Thyroid gland (tissue), 4 donors: Measurements from ENCODE around the gene NXNL1. TPM values are rescaled to one million over a fixed set of nuclear protein-coding genes. Genes with fewer than 3 reads are reported as not detected.

Experiments used
- DNase-seq, 2 donors: peaks; one replicate each; pipeline ENCODE4 v3.0.0-alpha.2; 2019
- H3K27ac ChIP-seq, 3 donors: fragments of 200-600 bp; sonication (generic); 1 replicate in 2 of 3; 2 replicates in 1 of 3; pipeline ENCODE4 v1.5.1; 2016 to 2019; ENCODE audit warnings: mild to moderate bottlenecking in 1 of 3, moderate library complexity in 1 of 3
- H3K27me3 ChIP-seq: fragments of 200-600 bp; sonication (generic); one replicate; pipeline ENCODE4 v1.5.1; 2019
- H3K36me3 ChIP-seq, 2 donors: fragments of 200-600 bp; sonication (generic); one replicate each; pipeline ENCODE4 v1.5.1; 2016 to 2019
- H3K4me1 ChIP-seq, 2 donors: fragments of 200-600 bp; sonication (generic); one replicate each; pipeline ENCODE4 v1.5.1; 2017 to 2019
- H3K4me3 ChIP-seq, 3 donors: fragments of 200-600 bp; sonication (generic); replicated peaks in 1 of 3; 1 replicate in 2 of 3; 2 replicates in 1 of 3; pipeline ENCODE4 v1.5.1; 2016; ENCODE audit warnings: mild to moderate bottlenecking in 1 of 3
- H3K9me3 ChIP-seq: fragments of 200-600 bp; sonication (generic); one replicate; pipeline ENCODE4 v1.5.1; 2017
- CTCF ChIP-seq, 6 experiments: fragments of 200-600 bp in 3 of 6; fragments of 450-650 bp in 3 of 6; sonication (generic) in 3 of 6; IDR thresholded peaks; one replicate each; pipeline ENCODE4 v1.5.1; 2016 to 2019; ENCODE audit warnings: antibody characterized with exemption in 6 of 6, mild to moderate bottlenecking in 2 of 6, inconsistent platforms in 1 of 6, moderate library complexity in 1 of 6
- POLR2A ChIP-seq, 2 donors: fragments of 450-650 bp; IDR thresholded peaks; one replicate each; pipeline ENCODE4 v1.6.1; 2017; ENCODE audit warnings: antibody characterized with exemption in 2 of 2, mild to moderate bottlenecking in 2 of 2, moderate library complexity in 1 of 2
- WGBS, 2 donors: methylation state at CpG; one replicate each; pipeline ENCODE4 v1.1.5; 2017; 5-methylcytosine and 5-hydroxymethylcytosine counted together
- intact Hi-C: fragments of 100-400 bp; cut with DNase I; formaldehyde crosslinking; loops from one replicate; pipeline ENCODE4 v1.15.1; 2023
- total RNA-seq, 4 donors: library from RNA; depleted of rRNA; stranded (reverse); fragments of >200 nt; gene quantifications; one replicate each; pipeline ENCODE4 v1.2.3, GENCODE V29; 2016

NXNL1 gene
- total RNA-seq, 4 donors from 2014 or later: not detected

- no peak overlapping the region for H3K4me3 ChIP-seq
- no peaks in the 10 kb centered on the region for H3K9me3 ChIP-seq
- no peak overlapping the region for H3K27ac ChIP-seq
- H3K36me3 ChIP-seq: no peaks in the 10 kb centered on the region
- DNase-seq: no peak
- intact Hi-C loops: loop anchor here (5.0 kb wide), 1 partner anchor 118 kb away; no protein-coding TSS in a partner anchor
- TF ChIP-seq POLR2A (IDR thresholded peaks at IDR 0.05) (no peak), CTCF (IDR thresholded peaks at IDR 0.05) (no peak)
- peaks cover 0 to 11% of the 10 kb centered on the region in 2 donors for H3K4me1 ChIP-seq
- H3K27me3 ChIP-seq: peaks cover 11% of the 10 kb centered on the region
- WGBS, 2 donors: 4 to 15% methylated on average over 13 of the region's 13 CpGs
These were observed 6.1 kb downstream of the NXNL1 start for GRCh38 chr19:17454576-17455071.

- TF ChIP-seq POLR2A (IDR thresholded peaks at IDR 0.05): no peak
- no peak for TF ChIP-seq CTCF (IDR thresholded peaks at IDR 0.05)
- H3K27me3 ChIP-seq: peaks cover 11% of the 10 kb centered on the region
- no peaks in the 10 kb centered on the region for H3K9me3 ChIP-seq
- no peak overlapping the region for H3K4me3 ChIP-seq
- no peaks in the 10 kb centered on the region for H3K36me3 ChIP-seq
- no peak for DNase-seq
- intact Hi-C loops: loop anchor here (5.0 kb wide), 1 partner anchor 120 kb away; no protein-coding TSS in a partner anchor
- peaks cover 6 to 19% of the 10 kb centered on the region in 2 donors for H3K4me1 ChIP-seq
- no peak overlapping the region for H3K27ac ChIP-seq
- 85 to 91% methylated on average over 4 of the region's 4 CpGs for WGBS, 2 donors
These were observed 8.9 kb downstream of the NXNL1 start for GRCh38 chr19:17451820-17452219.

- WGBS, 2 donors: 69 to 70% methylated on average over 8 of the region's 8 CpGs
- H3K9me3 ChIP-seq: no peaks in the 10 kb centered on the region
These were observed 10.3 kb downstream of the NXNL1 start for GRCh38 chr19:17450264-17451075.

GRCh38 chr19:17448131-17448967, 12.4 kb downstream of the NXNL1 start, which contains the start of gene TMEM221:
Gene TMEM221 (minus strand): TSS chr19:17448668. CDS start chr19:17448462, 206 bp downstream.
- H3K4me1 ChIP-seq: peaks cover 6 to 8% of the 10 kb centered on the region in 2 donors
- H3K27ac ChIP-seq: no peak within 1 kb of the TSS
- no peaks in the 10 kb centered on the region for H3K9me3 ChIP-seq
- 5 to 18% methylated on average over 10 to 30 of the region's 81 CpGs for WGBS, 2 donors
- no peaks in the 10 kb centered on the region for H3K36me3 ChIP-seq
- DNase-seq: peak; percentile 23 to 25
- H3K4me3 ChIP-seq: peak within 1 kb of the TSS in 1 of 3 donors; percentile 38
- TF ChIP-seq CTCF (IDR thresholded peaks at IDR 0.05): peak in 3 of 6 experiments; percentile 11 to 55 (median 15)
- no peak for TF ChIP-seq POLR2A (IDR thresholded peaks at IDR 0.05)
- H3K27me3 ChIP-seq: no peaks in the 10 kb centered on the region
- intact Hi-C loops: no loop called here

More at GRCh38 chr19:17450264-17451075, 10.3 kb downstream of the NXNL1 start:
- intact Hi-C loops: loop anchor here (5.0 kb wide), 1 partner anchor 122 kb away; no protein-coding TSS in a partner anchor
- TF ChIP-seq POLR2A (IDR thresholded peaks at IDR 0.05) (no peak), CTCF (IDR thresholded peaks at IDR 0.05) (no peak)
- Histone ChIP-seq H3K27ac (no peak overlapping the region), H3K36me3 (no peaks in the 10 kb centered on the region), H3K4me1 (peaks cover 6 to 13% of the 10 kb centered on the region in 2 donors), H3K4me3 (no peak overlapping the region), H3K27me3 (peaks cover 10% of the 10 kb centered on the region)
- no peak for DNase-seq
